GM18951 (cell line): Measurements from ENCODE around the gene POFUT1.
"Not testable (repeated sequence)": the region's sequence is repeated elsewhere in the genome, so short reads cannot be mapped to it uniquely, and the experiment has no call there.

ENCODE experiments used
- POLR2A ChIP-seq: IDR thresholded peaks from 4 replicates; pipeline ENCODE4 v1.6.1; 2011; ENCODE audit warnings: mild to moderate bottlenecking; ENCODE audit not compliant: insufficient read length, insufficient read depth; ENCODE audit errors: extremely low read depth
- in situ Hi-C: fragments of 300-500 bp; cut with MboI; formaldehyde crosslinking; loops from one replicate; pipeline ENCODE4 v1.12.0; 2022; ENCODE audit warnings: low sequenced_read_pairs, mixed read lengths, inconsistent platforms; ENCODE audit not compliant: unreplicated experiment

The POFUT1 gene

GRCh38 chr20:32207626-32208498, at the start of gene POFUT1, which contains the start of gene PLAGL2:
POFUT1 (plus strand) TSS chr20:32207880; CDS start chr20:32207942, 62 bp downstream.
PLAGL2 (minus strand) TSS chr20:32207743; CDS start chr20:32202178, 5,565 bp downstream.
- TF ChIP-seq POLR2A, result peak; percentile 90
- in situ Hi-C loops, result no loop called here

- TF ChIP-seq POLR2A, result no peak
- in situ Hi-C loops, result no loop called here
Observed at GRCh38 chr20:32158351-32158750, 49.3 kb upstream of the POFUT1 start.

DNA sequence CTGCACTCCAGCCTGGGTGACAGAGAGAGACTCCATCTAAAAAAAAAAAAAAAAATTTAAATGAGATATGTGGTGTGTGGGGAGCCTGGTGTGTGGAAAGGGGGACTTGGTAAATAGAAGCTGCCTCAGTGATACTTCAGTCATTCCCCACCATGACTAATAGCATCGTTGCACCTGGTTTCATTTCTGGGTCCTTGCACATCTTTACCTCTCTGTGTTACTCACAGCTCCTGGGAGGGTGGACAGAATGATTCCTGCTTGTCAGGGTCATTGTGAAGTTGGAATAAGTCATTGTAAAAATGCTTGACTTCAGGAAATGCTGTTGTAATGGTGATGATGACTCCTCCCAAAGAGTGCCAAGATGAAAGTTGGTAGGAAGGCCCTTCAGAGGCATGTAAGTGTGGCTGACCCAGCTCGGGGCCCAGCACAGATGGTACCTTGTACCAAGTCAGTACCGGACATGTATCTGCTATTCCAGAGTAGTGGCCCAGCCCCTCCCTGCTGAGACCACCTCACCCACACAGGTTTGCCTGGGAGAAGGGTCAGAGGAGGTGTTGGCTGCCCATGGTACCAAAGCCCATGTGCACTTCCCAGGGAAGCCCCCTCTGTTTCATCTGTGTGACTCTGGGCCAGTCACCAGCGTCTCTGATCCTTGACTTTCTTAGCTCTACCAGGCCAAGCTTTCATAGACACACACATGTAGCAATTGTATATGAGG, 48.6 kb upstream of the POFUT1 start:
- in situ Hi-C loops, result no loop called here
- no peak for TF ChIP-seq POLR2A

- in situ Hi-C loops, result no loop called here
Observed at GRCh38 chr20:32159766-32160221, 47.9 kb upstream of the POFUT1 start.

GRCh38 chr20:32160341-32160740, 47.3 kb upstream of the POFUT1 start:
- in situ Hi-C loops, result no loop called here
- TF ChIP-seq POLR2A, result no peak

More at GRCh38 chr20:32159766-32160221, 47.9 kb upstream of the POFUT1 start:
- TF ChIP-seq POLR2A, result no peak

- no peak for TF ChIP-seq POLR2A
- in situ Hi-C loops, result no loop called here
Observed at GRCh38 chr20:32162351-32162750, 45.3 kb upstream of the POFUT1 start.

DNA sequence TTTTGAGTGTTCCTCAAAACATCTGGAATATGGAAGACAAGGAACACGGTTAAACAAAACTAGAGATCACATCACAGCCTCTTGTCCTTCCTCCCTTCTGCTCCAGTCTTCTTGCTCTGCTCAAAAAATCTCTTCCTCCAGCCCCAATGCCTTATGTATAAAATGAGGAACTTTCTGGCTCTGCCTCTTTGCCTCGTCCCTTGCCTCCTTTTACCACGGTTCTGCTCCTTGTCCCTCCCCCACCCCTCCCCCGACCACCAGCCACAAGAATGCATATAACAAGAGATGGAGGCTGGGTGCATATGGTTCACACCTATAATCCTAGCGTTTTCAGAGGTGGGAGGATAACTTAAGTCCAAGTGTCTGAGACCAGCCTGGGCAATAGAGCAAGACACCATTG, 43.7 kb upstream of the POFUT1 start:
- in situ Hi-C loops, result no loop called here
- TF ChIP-seq POLR2A, result no peak

DNA sequence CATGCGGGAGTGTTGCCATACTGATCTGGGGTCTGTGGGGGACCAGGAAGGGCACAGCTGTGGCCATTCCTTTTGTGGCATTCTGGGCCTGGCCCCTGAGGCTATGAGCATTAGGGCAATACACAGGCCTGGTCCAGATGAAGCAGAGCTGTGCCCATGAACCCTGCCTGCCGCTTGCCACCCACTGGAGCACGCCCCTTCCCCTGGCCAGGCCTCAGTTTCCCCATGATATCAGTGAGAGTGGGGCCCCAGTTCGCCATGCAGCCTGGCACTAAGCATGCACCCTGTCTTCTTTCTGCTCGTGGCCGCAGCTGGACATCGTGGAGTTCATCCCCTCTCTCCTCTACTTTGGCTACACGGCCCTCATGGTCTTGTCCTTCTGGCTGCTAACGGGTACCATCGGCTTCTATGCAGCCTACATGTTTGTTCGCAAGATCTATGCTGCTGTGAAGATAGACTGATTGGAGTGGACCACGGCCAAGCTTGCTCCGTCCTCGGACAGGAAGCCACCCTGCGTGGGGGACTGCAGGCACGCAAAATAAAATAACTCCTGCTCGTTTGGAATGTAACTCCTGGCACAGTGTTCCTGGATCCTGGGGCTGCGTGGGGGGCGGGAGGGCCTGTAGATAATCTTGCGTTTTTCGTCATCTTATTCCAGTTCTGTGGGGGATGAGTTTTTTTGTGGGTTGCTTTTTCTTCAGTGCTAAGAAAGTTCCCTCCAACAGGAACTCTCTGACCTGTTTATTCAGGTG, 42.5 kb upstream of the POFUT1 start:
- in situ Hi-C loops, result no loop called here
- TF ChIP-seq POLR2A, result no peak

DNA sequence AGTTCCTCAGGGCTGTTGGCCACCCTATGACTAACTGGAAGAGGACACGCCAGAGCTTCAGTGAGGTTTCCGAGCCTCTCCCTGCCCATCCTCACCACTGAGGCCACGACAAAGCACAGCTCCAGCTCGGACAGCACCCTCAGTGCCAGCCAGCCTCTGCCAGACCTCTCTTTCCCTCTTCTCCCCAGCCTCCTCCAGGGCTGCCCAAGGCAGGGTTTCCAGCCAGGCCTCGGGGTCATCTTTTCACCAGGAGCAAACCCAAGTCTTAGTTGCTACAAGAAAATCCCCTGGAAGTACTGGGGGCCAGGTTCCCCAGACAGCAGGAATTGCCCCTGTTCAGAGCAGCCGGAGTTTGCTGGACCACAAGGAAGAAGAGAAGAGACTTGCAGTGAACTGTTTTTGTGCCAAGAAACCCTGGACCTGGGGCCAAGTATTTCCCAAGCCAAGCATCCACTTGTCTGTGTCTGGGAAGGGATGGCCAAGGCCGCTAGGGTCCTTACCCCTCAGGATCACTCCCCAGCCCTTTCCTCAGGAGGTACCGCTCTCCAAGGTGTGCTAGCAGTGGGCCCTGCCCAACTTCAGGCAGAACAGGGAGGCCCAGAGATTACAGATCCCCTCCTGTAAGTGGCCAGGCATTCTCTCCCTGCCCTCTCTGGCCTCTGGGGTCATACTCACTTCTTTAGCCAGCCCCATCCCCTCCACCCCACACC, 41.7 kb upstream of the POFUT1 start:
- no peak for TF ChIP-seq POLR2A
- in situ Hi-C loops, result no loop called here

GRCh38 chr20:32167552-32167951, 40.1 kb upstream of the POFUT1 start:
- TF ChIP-seq POLR2A, result no peak
- in situ Hi-C loops, result no loop called here

DNA sequence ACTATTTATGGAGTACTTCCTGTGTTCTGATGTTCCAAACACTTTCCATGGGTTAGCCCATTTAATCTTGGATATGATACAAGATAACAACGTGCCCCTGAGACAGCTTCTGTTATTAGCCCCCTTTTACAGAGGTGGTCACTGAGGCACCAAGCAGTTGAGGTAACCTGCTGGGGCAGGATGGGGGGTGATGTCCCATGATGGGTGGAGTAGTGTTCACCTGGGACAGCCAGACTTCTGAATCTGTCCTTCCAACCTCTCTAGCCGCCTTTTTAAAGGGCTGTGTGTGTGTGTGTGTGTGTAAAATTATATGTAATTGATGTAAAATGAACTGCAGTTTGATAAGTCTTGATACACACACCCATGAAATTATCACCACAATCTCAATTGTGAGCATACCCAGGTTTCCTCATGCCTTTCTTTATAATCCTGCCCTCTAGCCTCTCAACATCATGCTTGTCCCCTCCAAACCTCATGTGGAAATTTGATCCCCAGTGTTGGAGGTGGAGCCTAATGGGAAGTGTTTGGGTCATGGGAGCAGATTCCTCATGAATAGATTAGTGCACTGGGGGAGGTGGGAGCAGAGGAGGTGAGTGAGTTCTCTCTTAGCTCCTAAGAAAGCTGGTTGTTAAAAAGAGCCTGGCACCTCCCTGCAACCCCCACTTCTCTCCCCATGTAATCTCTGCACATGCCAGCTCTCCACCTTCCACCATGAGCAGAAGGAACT, 39.3 kb upstream of the POFUT1 start:
- TF ChIP-seq POLR2A, result no peak
- in situ Hi-C loops, result no loop called here

GRCh38 chr20:32177696-32178095, 30.0 kb upstream of the POFUT1 start:
- in situ Hi-C loops, result not testable (repeated sequence)
